GM12892 (cell line): ENCODE measurements around the gene STAB2.

Experiments
- POLR2A ChIP-seq: IDR thresholded peaks from 2 replicates; pipeline ENCODE4 v1.6.1; 2011; ENCODE audit warnings: low read depth, low read length, control low read depth
- POLR2AphosphoS5 ChIP-seq: IDR thresholded peaks from 2 replicates; pipeline ENCODE4 v1.6.1; 2011; ENCODE audit warnings: low read depth, low read length, control low read depth

DNA sequence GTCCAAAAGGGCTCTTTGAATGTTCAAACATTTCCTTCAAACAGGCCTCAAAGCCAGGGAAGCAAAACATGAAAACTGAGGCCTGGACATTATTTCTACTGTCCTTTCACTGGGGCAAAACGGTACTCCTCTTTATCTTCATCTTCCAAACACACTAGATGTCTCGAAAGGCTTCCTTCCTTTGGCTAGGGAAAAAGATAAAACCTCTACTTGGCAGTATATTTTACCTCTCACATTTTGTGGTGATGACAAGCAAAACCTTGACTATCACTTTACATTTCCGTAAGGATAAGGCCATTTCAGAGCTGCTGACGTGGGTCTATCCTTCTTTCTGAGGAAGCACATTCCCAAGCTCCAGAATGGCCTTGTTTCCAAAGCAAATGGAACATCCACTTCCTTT, 9.9 kb downstream of the STAB2 start:
- TF ChIP-seq POLR2A (no peak), POLR2AphosphoS5 (no peak)
